Choroid plexus epithelial cell (primary cell): ENCODE results near the gene PRR20C.
"Not testable (repeated sequence)": the region's sequence is repeated elsewhere in the genome, so short reads cannot be mapped to it uniquely, and the experiment has no call there.

Experiments used
- DNase-seq: peaks from one replicate; pipeline ENCODE4 v3.0.0-alpha.2; 2010; ENCODE audit warnings: low read depth
- H3K4me3 ChIP-seq: 2 replicates; pipeline ENCODE4 v1.5.1; 2011; ENCODE audit warnings: low read depth, mild to moderate bottlenecking, control low read depth, low read length, moderate library complexity
- TF ChIP-seq, protein P1 (sequence below): conservative IDR thresholded peaks from 2 replicates; pipeline ENCODE4 v1.5.1; 2011; ENCODE audit warnings: low read depth, mild to moderate bottlenecking, control low read depth, inconsistent platforms, low read length, moderate library complexity

Gene PRR20C

DNA sequence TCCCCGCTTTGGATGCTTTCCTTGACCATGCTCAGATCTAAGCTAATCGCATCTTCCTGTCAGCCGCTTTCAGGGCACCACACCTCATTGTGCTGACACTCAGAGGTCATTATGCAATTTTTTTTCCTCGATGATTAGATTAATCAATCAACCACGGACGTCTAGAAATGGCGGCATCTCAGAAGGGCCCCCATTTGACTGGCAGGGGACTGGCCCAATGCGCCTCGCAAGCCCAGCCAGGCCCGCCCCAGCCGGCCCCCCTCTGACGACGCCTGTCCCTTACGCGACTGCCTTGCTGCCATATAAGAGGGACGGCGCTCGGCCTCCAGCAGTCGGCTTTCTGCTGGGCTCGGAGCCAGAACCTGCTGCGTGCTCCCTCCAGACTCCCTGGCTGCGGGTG is at the start of gene PRR20C:
Gene PRR20C (plus strand): TSS at position 301 of the 400 bp plus-strand sequence. CDS start 387 bp downstream, outside the sequence.
- DNase-seq: not testable (repeated sequence)

GRCh38 chr13:57114945-57115344 is 38.9 kb upstream of the PRR20C start:
- TF ChIP-seq, protein P1, sequence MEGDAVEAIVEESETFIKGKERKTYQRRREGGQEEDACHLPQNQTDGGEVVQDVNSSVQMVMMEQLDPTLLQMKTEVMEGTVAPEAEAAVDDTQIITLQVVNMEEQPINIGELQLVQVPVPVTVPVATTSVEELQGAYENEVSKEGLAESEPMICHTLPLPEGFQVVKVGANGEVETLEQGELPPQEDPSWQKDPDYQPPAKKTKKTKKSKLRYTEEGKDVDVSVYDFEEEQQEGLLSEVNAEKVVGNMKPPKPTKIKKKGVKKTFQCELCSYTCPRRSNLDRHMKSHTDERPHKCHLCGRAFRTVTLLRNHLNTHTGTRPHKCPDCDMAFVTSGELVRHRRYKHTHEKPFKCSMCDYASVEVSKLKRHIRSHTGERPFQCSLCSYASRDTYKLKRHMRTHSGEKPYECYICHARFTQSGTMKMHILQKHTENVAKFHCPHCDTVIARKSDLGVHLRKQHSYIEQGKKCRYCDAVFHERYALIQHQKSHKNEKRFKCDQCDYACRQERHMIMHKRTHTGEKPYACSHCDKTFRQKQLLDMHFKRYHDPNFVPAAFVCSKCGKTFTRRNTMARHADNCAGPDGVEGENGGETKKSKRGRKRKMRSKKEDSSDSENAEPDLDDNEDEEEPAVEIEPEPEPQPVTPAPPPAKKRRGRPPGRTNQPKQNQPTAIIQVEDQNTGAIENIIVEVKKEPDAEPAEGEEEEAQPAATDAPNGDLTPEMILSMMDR: no peak
- no peak for DNase-seq
- no peak overlapping the region for H3K4me3 ChIP-seq

More for the DNA sequence above, at the start of gene PRR20C:
- H3K4me3 ChIP-seq: not testable (repeated sequence)

DNA sequence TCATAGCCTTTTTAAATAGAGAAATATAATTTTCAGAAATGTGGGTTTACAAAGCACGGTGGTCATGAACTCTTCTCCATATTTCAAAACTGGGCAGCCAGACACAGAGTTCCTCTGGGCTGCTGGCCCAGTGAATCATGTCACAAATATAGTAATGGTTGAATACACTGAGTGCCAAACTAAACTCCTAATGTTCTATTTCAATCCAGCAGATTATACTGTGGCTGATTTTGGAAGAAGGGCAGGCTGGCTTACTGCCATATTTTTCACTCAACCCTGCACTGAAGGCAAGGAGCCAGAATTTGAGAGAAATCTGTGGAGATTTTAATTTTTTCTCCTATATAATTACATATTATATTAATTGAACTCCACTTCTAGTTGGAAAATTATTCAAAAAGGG is 30.2 kb upstream of the PRR20C start:
- peak; percentile 1 for DNase-seq
- TF ChIP-seq, protein P1: no peak
- H3K4me3 ChIP-seq: no peak overlapping the region

- DNase-seq: no peak
- H3K4me3 ChIP-seq: no peak overlapping the region
- TF ChIP-seq, protein P1: no peak
These were observed 25.0 kb upstream of the PRR20C start for GRCh38 chr13:57128909-57129308.

DNA sequence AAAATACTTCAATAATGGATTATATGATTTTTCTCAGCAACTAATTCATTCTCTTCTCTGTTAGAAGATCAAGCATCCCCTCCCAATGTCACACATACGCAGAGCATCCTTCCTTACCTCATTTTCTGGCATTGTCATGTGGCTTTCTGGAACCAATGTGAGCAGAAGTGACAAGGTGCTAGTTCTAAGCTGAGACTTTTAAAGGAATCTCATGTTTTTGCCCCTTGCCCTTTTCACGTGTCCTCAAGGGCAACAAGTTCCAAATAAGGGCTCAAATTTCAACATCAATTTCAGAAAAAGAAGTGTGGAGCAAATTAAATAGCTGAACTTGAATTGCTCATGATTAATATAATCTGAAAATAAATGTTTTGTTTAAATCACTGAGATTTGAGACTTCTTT is 17.8 kb upstream of the PRR20C start:
- no peak for DNase-seq
- TF ChIP-seq, protein P1: no peak

DNA sequence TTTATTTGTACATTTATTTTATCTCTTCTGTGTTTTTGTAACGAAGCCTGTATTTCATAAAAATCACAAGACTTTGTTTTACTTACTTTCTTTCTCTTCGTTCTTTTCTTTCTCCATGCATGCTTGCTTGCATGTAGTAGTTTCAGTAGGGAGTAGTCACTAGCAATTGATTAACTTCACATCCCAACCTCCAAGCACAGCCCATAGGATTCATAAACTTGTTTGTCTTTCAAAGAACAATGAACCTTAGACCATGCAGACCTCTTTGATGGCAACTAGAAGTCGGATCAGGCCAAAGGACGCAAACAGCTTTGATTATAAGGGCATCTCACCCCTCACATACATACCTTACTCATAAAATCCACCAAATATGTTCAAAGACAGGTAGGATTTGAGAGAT is 16.3 kb upstream of the PRR20C start:
- no peak for DNase-seq
- no peak overlapping the region for H3K4me3 ChIP-seq
- TF ChIP-seq, protein P1: no peak

More for the DNA sequence above, 17.8 kb upstream of the PRR20C start:
- H3K4me3 ChIP-seq: no peak overlapping the region

DNA sequence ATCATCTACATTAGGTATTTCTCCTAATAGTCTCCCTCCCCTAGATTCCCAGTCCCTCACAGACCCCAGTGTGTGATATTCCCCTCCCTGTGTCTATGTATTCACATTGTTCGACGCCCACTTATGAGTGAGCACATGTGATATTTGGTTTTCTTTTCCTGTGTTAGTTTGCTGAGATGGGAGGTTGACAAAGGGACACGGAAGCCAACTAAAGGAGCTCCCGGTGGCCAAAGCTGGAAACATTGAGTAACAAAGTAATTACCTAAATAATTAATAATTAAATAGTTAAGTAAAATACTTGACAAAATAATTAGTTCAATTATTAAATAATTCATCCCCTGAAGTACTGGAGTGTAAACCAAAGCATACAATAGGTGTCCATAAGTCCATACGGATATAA is 14.9 kb upstream of the PRR20C start:
- DNase-seq: no peak
- TF ChIP-seq, protein P1: no peak
- no peak overlapping the region for H3K4me3 ChIP-seq

GRCh38 chr13:57139781-57140180 is 14.1 kb upstream of the PRR20C start:
- H3K4me3 ChIP-seq, DNase-seq: not testable (repeated sequence)

GRCh38 chr13:57140235-57140968 is 13.5 kb upstream of the PRR20C start, which contains the start of gene PRR20A:
Gene PRR20A (plus strand): TSS chr13:57140918. CDS start chr13:57141305, 387 bp downstream.
- not testable (repeated sequence) for DNase-seq, H3K4me3 ChIP-seq

DNA sequence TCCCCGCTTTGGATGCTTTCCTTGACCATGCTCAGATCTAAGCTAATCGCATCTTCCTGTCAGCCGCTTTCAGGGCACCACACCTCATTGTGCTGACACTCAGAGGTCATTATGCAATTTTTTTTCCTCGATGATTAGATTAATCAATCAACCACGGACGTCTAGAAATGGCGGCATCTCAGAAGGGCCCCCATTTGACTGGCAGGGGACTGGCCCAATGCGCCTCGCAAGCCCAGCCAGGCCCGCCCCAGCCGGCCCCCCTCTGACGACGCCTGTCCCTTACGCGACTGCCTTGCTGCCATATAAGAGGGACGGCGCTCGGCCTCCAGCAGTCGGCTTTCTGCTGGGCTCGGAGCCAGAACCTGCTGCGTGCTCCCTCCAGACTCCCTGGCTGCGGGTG is 6.7 kb upstream of the PRR20C start, which contains the start of gene PRR20B:
Gene PRR20B (plus strand): TSS at position 301 of the 400 bp plus-strand sequence. CDS start 387 bp downstream, outside the sequence.
- H3K4me3 ChIP-seq, DNase-seq: not testable (repeated sequence)

GRCh38 chr13:57148106-57148505 is 5.8 kb upstream of the PRR20C start:
- not testable (repeated sequence) for H3K4me3 ChIP-seq, DNase-seq

DNA sequence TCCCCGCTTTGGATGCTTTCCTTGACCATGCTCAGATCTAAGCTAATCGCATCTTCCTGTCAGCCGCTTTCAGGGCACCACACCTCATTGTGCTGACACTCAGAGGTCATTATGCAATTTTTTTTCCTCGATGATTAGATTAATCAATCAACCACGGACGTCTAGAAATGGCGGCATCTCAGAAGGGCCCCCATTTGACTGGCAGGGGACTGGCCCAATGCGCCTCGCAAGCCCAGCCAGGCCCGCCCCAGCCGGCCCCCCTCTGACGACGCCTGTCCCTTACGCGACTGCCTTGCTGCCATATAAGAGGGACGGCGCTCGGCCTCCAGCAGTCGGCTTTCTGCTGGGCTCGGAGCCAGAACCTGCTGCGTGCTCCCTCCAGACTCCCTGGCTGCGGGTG is 6.5 kb downstream of the PRR20C start, which contains the start of gene PRR20D:
Gene PRR20D (plus strand): TSS at position 301 of the 400 bp plus-strand sequence. CDS start 387 bp downstream, outside the sequence.
- not testable (repeated sequence) for H3K4me3 ChIP-seq, DNase-seq
